WTC11 (cell line): ENCODE data around the gene AMELX. TPM values are rescaled to one million over a fixed set of nuclear protein-coding genes. Genes with fewer than 3 reads are reported as not detected.

Experiments used
- ATAC-seq: fragments of 200-7000 bp; cut with Tn5 transposase; 2 replicates; pipeline ENCODE4 v1.10.0; 2021; ENCODE audit warnings: mild to moderate bottlenecking, moderate library complexity
- CTCF ChIA-PET: fragments of 300-600 bp; sonication (Branson Sonifier 250); formaldehyde crosslinking; loops from one replicate; lab custom pipeline; 2021; ENCODE audit warnings: antibody characterized with exemption; lab: Charles Lee
- POLR2A ChIA-PET: fragments of 350-600 bp; sonication (Branson Sonifier 250); formaldehyde crosslinking; loops from one replicate; lab custom pipeline; 2021; ENCODE audit warnings: antibody characterized with exemption; lab: Charles Lee
- DNase-seq: peaks from one replicate; pipeline ENCODE4 v3.0.0; 2021; ENCODE audit warnings: low spot score
- H3K27ac Mint-ChIP-seq: 2 replicates; pipeline ENCODE4 v1.8.0; 2021; ENCODE audit warnings: mixed read lengths
- H3K27me3 Mint-ChIP-seq: 2 replicates; pipeline ENCODE4 v1.8.0; 2021; ENCODE audit warnings: low read depth, mild to moderate bottlenecking, moderate library complexity, mixed read lengths
- H3K36me3 Mint-ChIP-seq: 2 replicates; pipeline ENCODE4 v1.8.0; 2021; ENCODE audit warnings: mixed read lengths
- H3K4me1 Mint-ChIP-seq: 2 replicates; pipeline ENCODE4 v1.8.0; 2022; ENCODE audit warnings: mixed read lengths
- H3K4me3 Mint-ChIP-seq: 2 replicates; pipeline ENCODE4 v1.8.0; 2021; ENCODE audit warnings: mild to moderate bottlenecking, moderate library complexity, mixed read lengths
- H3K9me3 Mint-ChIP-seq: 2 replicates; pipeline ENCODE4 v1.8.0; 2021; ENCODE audit warnings: mixed read lengths
- CREB1 ChIP-seq: sonication (generic); formaldehyde crosslinking; IDR thresholded peaks from 2 replicates; pipeline ENCODE4 v1.8.0; 2023; ENCODE audit warnings: mild to moderate bottlenecking, missing genetic modification reagents
- ELF4 ChIP-seq: sonication (generic); formaldehyde crosslinking; IDR thresholded peaks from 2 replicates; pipeline ENCODE4 v1.8.1; 2022; ENCODE audit warnings: low read depth, mild to moderate bottlenecking, moderate library complexity, missing genetic modification reagents
- EMX1 ChIP-seq: fragments of 250-450 bp; sonication (Bioruptor Pico); IDR thresholded peaks from 2 replicates; pipeline ENCODE4 v1.8.0; 2021; ENCODE audit warnings: mild to moderate bottlenecking
- ETV6 ChIP-seq: sonication (generic); formaldehyde crosslinking; IDR thresholded peaks from 2 replicates; pipeline ENCODE4 v1.8.1; 2022; ENCODE audit warnings: mild to moderate bottlenecking, missing genetic modification reagents
- FOXJ3 ChIP-seq: sonication (generic); formaldehyde crosslinking; IDR thresholded peaks from 2 replicates; pipeline ENCODE4 v1.9.0; 2021; ENCODE audit warnings: missing genetic modification reagents, mild to moderate bottlenecking, borderline replicate concordance
- FOXP1 ChIP-seq: sonication (generic); formaldehyde crosslinking; IDR thresholded peaks from 2 replicates; pipeline ENCODE4 v1.8.0; 2022; ENCODE audit warnings: missing genetic modification reagents, mild to moderate bottlenecking, moderate library complexity, borderline replicate concordance
- GRHL2 ChIP-seq: fragments of 250-450 bp; sonication (Bioruptor Pico); IDR thresholded peaks from 2 replicates; pipeline ENCODE4 v1.8.0; 2022; ENCODE audit warnings: mild to moderate bottlenecking, moderate library complexity; ENCODE audit not compliant: insufficient replicate concordance, severe bottlenecking
- ZNF396 ChIP-seq: fragments of 250-450 bp; sonication (Bioruptor Pico); IDR thresholded peaks from 2 replicates; pipeline ENCODE4 v1.8.0; 2021; ENCODE audit warnings: mild to moderate bottlenecking, moderate library complexity, borderline replicate concordance
- total RNA-seq: library from RNA; stranded (reverse); gene quantifications from 3 replicates; pipeline ENCODE4 v1.2.3, GENCODE V29; 2021
- TF ChIP-seq, protein P1 (sequence below): sonication (generic); formaldehyde crosslinking; IDR thresholded peaks from 2 replicates; pipeline ENCODE4 v1.8.0; 2023; ENCODE audit warnings: missing genetic modification reagents, mild to moderate bottlenecking, borderline replicate concordance
- TF ChIP-seq, protein P2 (sequence below): fragments of 250-450 bp; sonication (Bioruptor Pico); IDR thresholded peaks from 2 replicates; pipeline ENCODE4 v1.9.0; 2021; ENCODE audit warnings: mild to moderate bottlenecking
- TF ChIP-seq, protein P3 (sequence below): sonication (generic); formaldehyde crosslinking; IDR thresholded peaks from 2 replicates; pipeline ENCODE4 v1.8.1; 2022; ENCODE audit warnings: missing genetic modification reagents, borderline replicate concordance
- TF ChIP-seq, protein P4 (sequence below): sonication (generic); formaldehyde crosslinking; IDR thresholded peaks from 2 replicates; pipeline ENCODE4 v1.8.0; 2023; ENCODE audit warnings: mild to moderate bottlenecking, missing genetic modification reagents
- TF ChIP-seq, protein P5 (sequence below): sonication (generic); formaldehyde crosslinking; IDR thresholded peaks from 2 replicates; pipeline ENCODE4 v1.8.0; 2022; ENCODE audit warnings: mild to moderate bottlenecking, missing genetic modification reagents
- TF ChIP-seq, protein P6 (sequence below): sonication (generic); formaldehyde crosslinking; IDR thresholded peaks from 2 replicates; pipeline ENCODE4 v1.8.0; 2023; ENCODE audit warnings: missing genetic modification reagents
- TF ChIP-seq, protein P7 (sequence below): sonication (generic); formaldehyde crosslinking; IDR thresholded peaks from 2 replicates; pipeline ENCODE4 v1.8.1; 2022; ENCODE audit warnings: low read depth, missing genetic modification reagents, borderline replicate concordance
- TF ChIP-seq, protein P8 (sequence below): sonication (generic); formaldehyde crosslinking; IDR thresholded peaks from 2 replicates; pipeline ENCODE4 v1.8.0; 2022; ENCODE audit warnings: mild to moderate bottlenecking, missing genetic modification reagents

The AMELX gene
- total RNA-seq, 1 experiment from 2014 or later: not detected

DNA sequence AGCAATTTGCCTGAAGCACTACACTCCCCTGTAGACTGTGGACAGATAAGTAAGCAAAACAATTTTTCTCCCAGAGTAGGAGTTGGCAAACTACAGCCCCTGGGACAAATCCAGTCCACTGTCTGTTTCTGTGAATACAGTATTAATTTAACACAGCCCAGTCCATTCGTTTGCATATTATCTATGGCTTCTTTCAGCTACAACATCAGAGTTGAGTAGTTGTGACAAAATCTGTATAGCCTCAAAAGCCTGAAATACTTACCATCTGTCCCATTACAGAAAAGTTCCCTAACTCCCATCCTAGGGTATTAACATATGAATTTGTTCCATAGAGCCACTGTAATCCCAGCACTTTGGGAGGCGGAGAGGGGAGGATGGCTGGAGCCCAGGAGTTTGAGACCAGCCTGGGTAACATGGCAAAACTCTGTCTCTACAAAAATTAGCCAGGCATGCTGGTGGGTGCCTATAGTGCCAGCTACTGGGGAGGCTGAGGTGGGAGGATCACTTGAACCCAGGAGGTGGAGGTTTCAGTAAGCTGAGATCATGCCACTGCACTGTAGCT lies 53.0 kb downstream of the AMELX start:
- Mint-ChIP-seq H3K36me3 (no peaks in the 10 kb centered on the region), H3K4me3 (no peak overlapping the region), H3K4me1 (peaks cover 9% of the 10 kb centered on the region; the same call in 1 of the 2 replicates)
- no peak for DNase-seq
- ChIA-PET CTCF (interaction anchor here (0.6 kb wide), 1 partner anchor 94 kb away, joined by 3 read pairs; no protein-coding TSS in a partner anchor), POLR2A (no interaction called here)
- peak; percentile 60 for ATAC-seq
- TF ChIP-seq, protein P1, sequence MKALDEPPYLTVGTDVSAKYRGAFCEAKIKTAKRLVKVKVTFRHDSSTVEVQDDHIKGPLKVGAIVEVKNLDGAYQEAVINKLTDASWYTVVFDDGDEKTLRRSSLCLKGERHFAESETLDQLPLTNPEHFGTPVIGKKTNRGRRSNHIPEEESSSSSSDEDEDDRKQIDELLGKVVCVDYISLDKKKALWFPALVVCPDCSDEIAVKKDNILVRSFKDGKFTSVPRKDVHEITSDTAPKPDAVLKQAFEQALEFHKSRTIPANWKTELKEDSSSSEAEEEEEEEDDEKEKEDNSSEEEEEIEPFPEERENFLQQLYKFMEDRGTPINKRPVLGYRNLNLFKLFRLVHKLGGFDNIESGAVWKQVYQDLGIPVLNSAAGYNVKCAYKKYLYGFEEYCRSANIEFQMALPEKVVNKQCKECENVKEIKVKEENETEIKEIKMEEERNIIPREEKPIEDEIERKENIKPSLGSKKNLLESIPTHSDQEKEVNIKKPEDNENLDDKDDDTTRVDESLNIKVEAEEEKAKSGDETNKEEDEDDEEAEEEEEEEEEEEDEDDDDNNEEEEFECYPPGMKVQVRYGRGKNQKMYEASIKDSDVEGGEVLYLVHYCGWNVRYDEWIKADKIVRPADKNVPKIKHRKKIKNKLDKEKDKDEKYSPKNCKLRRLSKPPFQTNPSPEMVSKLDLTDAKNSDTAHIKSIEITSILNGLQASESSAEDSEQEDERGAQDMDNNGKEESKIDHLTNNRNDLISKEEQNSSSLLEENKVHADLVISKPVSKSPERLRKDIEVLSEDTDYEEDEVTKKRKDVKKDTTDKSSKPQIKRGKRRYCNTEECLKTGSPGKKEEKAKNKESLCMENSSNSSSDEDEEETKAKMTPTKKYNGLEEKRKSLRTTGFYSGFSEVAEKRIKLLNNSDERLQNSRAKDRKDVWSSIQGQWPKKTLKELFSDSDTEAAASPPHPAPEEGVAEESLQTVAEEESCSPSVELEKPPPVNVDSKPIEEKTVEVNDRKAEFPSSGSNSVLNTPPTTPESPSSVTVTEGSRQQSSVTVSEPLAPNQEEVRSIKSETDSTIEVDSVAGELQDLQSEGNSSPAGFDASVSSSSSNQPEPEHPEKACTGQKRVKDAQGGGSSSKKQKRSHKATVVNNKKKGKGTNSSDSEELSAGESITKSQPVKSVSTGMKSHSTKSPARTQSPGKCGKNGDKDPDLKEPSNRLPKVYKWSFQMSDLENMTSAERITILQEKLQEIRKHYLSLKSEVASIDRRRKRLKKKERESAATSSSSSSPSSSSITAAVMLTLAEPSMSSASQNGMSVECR (CRISPR knock-in tag): no peak
- no peak for TF ChIP-seq ETV6 (CRISPR knock-in tag)
- no peak for TF ChIP-seq CREB1 (CRISPR knock-in tag)
- TF ChIP-seq, protein P2, sequence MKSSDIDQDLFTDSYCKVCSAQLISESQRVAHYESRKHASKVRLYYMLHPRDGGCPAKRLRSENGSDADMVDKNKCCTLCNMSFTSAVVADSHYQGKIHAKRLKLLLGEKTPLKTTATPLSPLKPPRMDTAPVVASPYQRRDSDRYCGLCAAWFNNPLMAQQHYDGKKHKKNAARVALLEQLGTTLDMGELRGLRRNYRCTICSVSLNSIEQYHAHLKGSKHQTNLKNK (CRISPR knock-in tag): no peak
- no peak for TF ChIP-seq FOXJ3 (CRISPR knock-in tag)
- TF ChIP-seq, protein P3, sequence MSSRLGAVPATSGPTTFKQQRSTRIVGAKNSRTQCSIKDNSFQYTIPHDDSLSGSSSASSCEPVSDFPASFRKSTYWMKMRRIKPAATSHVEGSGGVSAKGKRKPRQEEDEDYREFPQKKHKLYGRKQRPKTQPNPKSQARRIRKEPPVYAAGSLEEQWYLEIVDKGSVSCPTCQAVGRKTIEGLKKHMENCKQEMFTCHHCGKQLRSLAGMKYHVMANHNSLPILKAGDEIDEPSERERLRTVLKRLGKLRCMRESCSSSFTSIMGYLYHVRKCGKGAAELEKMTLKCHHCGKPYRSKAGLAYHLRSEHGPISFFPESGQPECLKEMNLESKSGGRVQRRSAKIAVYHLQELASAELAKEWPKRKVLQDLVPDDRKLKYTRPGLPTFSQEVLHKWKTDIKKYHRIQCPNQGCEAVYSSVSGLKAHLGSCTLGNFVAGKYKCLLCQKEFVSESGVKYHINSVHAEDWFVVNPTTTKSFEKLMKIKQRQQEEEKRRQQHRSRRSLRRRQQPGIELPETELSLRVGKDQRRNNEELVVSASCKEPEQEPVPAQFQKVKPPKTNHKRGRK: no peak
- TF ChIP-seq, protein P4, sequence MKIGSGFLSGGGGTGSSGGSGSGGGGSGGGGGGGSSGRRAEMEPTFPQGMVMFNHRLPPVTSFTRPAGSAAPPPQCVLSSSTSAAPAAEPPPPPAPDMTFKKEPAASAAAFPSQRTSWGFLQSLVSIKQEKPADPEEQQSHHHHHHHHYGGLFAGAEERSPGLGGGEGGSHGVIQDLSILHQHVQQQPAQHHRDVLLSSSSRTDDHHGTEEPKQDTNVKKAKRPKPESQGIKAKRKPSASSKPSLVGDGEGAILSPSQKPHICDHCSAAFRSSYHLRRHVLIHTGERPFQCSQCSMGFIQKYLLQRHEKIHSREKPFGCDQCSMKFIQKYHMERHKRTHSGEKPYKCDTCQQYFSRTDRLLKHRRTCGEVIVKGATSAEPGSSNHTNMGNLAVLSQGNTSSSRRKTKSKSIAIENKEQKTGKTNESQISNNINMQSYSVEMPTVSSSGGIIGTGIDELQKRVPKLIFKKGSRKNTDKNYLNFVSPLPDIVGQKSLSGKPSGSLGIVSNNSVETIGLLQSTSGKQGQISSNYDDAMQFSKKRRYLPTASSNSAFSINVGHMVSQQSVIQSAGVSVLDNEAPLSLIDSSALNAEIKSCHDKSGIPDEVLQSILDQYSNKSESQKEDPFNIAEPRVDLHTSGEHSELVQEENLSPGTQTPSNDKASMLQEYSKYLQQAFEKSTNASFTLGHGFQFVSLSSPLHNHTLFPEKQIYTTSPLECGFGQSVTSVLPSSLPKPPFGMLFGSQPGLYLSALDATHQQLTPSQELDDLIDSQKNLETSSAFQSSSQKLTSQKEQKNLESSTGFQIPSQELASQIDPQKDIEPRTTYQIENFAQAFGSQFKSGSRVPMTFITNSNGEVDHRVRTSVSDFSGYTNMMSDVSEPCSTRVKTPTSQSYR (CRISPR knock-in tag): no peak
- TF ChIP-seq, protein P5, sequence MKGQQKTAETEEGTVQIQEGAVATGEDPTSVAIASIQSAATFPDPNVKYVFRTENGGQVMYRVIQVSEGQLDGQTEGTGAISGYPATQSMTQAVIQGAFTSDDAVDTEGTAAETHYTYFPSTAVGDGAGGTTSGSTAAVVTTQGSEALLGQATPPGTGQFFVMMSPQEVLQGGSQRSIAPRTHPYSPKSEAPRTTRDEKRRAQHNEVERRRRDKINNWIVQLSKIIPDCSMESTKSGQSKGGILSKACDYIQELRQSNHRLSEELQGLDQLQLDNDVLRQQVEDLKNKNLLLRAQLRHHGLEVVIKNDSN (CRISPR knock-in tag): no peak
- TF ChIP-seq, all 79 proteins: peak for 0
- Mint-ChIP-seq H3K27me3 (peaks cover 10% of the 10 kb centered on the region), H3K27ac (no peak overlapping the region), H3K9me3 (no peaks in the 10 kb centered on the region)

DNA sequence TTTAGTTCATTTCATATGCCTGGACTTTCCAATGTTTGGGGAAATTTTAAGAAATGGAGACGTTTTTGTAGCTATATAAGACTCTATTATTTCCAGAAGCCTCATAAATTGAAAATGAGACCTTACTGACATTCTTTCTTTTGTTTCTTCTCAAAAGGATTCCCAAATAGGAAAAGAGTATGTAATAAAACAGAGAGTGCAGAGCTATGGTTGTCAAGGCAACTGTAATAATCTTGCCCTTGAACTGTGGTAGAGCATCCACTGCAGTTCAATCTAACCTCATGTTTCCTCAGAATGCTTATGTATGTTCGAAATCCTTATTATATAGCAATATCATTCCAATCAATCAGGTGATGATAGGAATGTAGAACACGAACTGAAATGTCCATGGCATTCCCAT lies 54.1 kb downstream of the AMELX start:
- Mint-ChIP-seq H3K4me3 (no peak overlapping the region), H3K9me3 (no peaks in the 10 kb centered on the region), H3K27ac (no peak overlapping the region), H3K27me3 (peaks cover 10% of the 10 kb centered on the region), H3K4me1 (peaks cover 9% of the 10 kb centered on the region; the same call in 1 of the 2 replicates), H3K36me3 (no peaks in the 10 kb centered on the region)
- CTCF ChIA-PET: no interaction called here
- DNase-seq (no peak), ATAC-seq (no peak)
- POLR2A ChIA-PET: no interaction called here
- TF ChIP-seq FOXP1 (CRISPR knock-in tag): no peak
- no peak for TF ChIP-seq ELF4 (CRISPR knock-in tag)
- TF ChIP-seq GRHL2 (CRISPR knock-in tag): no peak
- no peak for TF ChIP-seq ZNF396 (CRISPR knock-in tag)
- TF ChIP-seq, protein P6, sequence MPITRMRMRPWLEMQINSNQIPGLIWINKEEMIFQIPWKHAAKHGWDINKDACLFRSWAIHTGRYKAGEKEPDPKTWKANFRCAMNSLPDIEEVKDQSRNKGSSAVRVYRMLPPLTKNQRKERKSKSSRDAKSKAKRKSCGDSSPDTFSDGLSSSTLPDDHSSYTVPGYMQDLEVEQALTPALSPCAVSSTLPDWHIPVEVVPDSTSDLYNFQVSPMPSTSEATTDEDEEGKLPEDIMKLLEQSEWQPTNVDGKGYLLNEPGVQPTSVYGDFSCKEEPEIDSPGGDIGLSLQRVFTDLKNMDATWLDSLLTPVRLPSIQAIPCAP (CRISPR knock-in tag): no peak
- no peak for TF ChIP-seq EMX1 (CRISPR knock-in tag)
- TF ChIP-seq, protein P7, sequence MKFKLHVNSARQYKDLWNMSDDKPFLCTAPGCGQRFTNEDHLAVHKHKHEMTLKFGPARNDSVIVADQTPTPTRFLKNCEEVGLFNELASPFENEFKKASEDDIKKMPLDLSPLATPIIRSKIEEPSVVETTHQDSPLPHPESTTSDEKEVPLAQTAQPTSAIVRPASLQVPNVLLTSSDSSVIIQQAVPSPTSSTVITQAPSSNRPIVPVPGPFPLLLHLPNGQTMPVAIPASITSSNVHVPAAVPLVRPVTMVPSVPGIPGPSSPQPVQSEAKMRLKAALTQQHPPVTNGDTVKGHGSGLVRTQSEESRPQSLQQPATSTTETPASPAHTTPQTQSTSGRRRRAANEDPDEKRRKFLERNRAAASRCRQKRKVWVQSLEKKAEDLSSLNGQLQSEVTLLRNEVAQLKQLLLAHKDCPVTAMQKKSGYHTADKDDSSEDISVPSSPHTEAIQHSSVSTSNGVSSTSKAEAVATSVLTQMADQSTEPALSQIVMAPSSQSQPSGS (CRISPR knock-in tag): no peak
- TF ChIP-seq, protein P8, sequence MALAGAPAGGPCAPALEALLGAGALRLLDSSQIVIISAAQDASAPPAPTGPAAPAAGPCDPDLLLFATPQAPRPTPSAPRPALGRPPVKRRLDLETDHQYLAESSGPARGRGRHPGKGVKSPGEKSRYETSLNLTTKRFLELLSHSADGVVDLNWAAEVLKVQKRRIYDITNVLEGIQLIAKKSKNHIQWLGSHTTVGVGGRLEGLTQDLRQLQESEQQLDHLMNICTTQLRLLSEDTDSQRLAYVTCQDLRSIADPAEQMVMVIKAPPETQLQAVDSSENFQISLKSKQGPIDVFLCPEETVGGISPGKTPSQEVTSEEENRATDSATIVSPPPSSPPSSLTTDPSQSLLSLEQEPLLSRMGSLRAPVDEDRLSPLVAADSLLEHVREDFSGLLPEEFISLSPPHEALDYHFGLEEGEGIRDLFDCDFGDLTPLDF (CRISPR knock-in tag): no peak
